Keratinocyte (primary cell): ENCODE measurements around the gene CAMSAP1. TPM values are rescaled to one million over a fixed set of nuclear protein-coding genes. Genes with fewer than 3 reads are reported as not detected.

ENCODE experiments used
- DNase-seq: peaks from one replicate; pipeline ENCODE4 v3.0.0-alpha.2; 2011; ENCODE audit warnings: low read depth, missing footprints, low spot score
- FAIRE-seq: peaks from 2 replicates; lab custom pipeline; 2011; peaks lifted over from hg19 to GRCh38; lab: Jason Lieb, UNC
- H2AFZ ChIP-seq: 2 replicates; pipeline ENCODE4 v1.6.0; 2012; ENCODE audit warnings: low read length, control low read depth, inconsistent platforms; ENCODE audit not compliant: control insufficient read depth
- H3K27ac ChIP-seq: 2 replicates; pipeline ENCODE4 v1.5.1; 2011; ENCODE audit warnings: low read length; ENCODE audit not compliant: control insufficient read depth, insufficient read depth
- H3K27me3 ChIP-seq: 3 replicates; pipeline ENCODE4 v1.6.0; 2011; ENCODE audit warnings: low read length; ENCODE audit not compliant: control insufficient read depth, insufficient read depth; ENCODE audit errors: extremely low read depth
- H3K36me3 ChIP-seq, 2 experiments: 2 replicates in 1 of 2; 3 replicates in 1 of 2; pipeline ENCODE4 v1.5.1; 2011; ENCODE audit warnings: low read length in 2 of 2, mild to moderate bottlenecking in 1 of 2; ENCODE audit not compliant: control insufficient read depth in 2 of 2, insufficient read depth in 2 of 2; ENCODE audit errors: extremely low read depth in 1 of 2
- H3K4me1 ChIP-seq: 3 replicates; pipeline ENCODE4 v1.5.1; 2011; ENCODE audit warnings: low read length; ENCODE audit not compliant: control insufficient read depth, insufficient read depth; ENCODE audit errors: extremely low read depth
- H3K4me2 ChIP-seq: 3 replicates; pipeline ENCODE4 v1.6.0; 2011; ENCODE audit warnings: low read depth, low read length; ENCODE audit not compliant: control insufficient read depth, insufficient read depth; ENCODE audit errors: extremely low read depth
- H3K4me3 ChIP-seq, 3 experiments: fragments of 200-600 bp in 1 of 3; sonication (generic) in 1 of 3; 2 replicates in 2 of 3; 3 replicates in 1 of 3; pipeline ENCODE4 v1.5.1; 2011 to 2016; ENCODE audit warnings: low read length in 3 of 3, mild to moderate bottlenecking in 3 of 3, control low read depth in 2 of 3, inconsistent platforms in 1 of 3, low read depth in 1 of 3, mixed read lengths in 1 of 3, mixed run types in 1 of 3, moderate library complexity in 1 of 3; ENCODE audit not compliant: control insufficient read depth in 2 of 3, insufficient read depth in 2 of 3; ENCODE audit errors: extremely low read depth in 1 of 3
- H3K79me2 ChIP-seq: 2 replicates; pipeline ENCODE4 v1.6.0; 2012; ENCODE audit warnings: low read length; ENCODE audit not compliant: control insufficient read depth, insufficient read depth
- H3K9ac ChIP-seq: 3 replicates; pipeline ENCODE4 v1.6.0; 2011; ENCODE audit warnings: low read length; ENCODE audit not compliant: control insufficient read depth, insufficient read depth; ENCODE audit errors: extremely low read depth
- H3K9me1 ChIP-seq: 3 replicates; pipeline ENCODE4 v1.6.0; 2011; ENCODE audit warnings: low read length; ENCODE audit not compliant: control insufficient read depth, insufficient read depth; ENCODE audit errors: extremely low read depth
- H3K9me3 ChIP-seq: 2 replicates; pipeline ENCODE4 v1.5.1; 2012; ENCODE audit warnings: low read depth, low read length; ENCODE audit not compliant: control insufficient read depth
- H4K20me1 ChIP-seq: 3 replicates; pipeline ENCODE4 v1.6.0; 2011; ENCODE audit warnings: low read length; ENCODE audit not compliant: control insufficient read depth, insufficient read depth; ENCODE audit errors: extremely low read depth
- EZH2 ChIP-seq: IDR thresholded peaks from one replicate; pipeline ENCODE4 v1.6.1; 2012; ENCODE audit warnings: inconsistent platforms, mild to moderate bottlenecking, low read length, moderate library complexity
- dilution Hi-C: fragments of 300-500 bp; cut with MboI; formaldehyde crosslinking; loops from one replicate; pipeline ENCODE4 v1.7.0; 2020; ENCODE audit warnings: low sequenced_read_pairs; ENCODE audit not compliant: extremely low pct_ligation_motif_present
- polyA plus RNA-seq, 5 experiments: library from polyadenylated mRNA; depleted of rRNA in 3 of 5; stranded (reverse) in 3 of 5; stranded (forward) in 1 of 5; unstranded in 1 of 5; fragments of >200 nt; gene quantifications; 1 replicate in 1 of 5; 2 replicates in 3 of 5; 3 replicates in 1 of 5; pipeline versions ENCODE4 v1.2.1 to v1.2.3, GENCODE V29; 2011 to 2012; ENCODE audit warnings: missing spikeins in 2 of 5, low read depth in 1 of 5, low replicate concordance in 1 of 5
- TF ChIP-seq, protein P1 (sequence below), 3 experiments: IDR thresholded peaks in 1 of 3; conservative IDR thresholded peaks in 1 of 3; optimal IDR thresholded peaks in 1 of 3; 2 replicates in 2 of 3; 3 replicates in 1 of 3; pipeline versions ENCODE3 to v1.5.1; 2011; ENCODE audit warnings: low read length in 3 of 3, mild to moderate bottlenecking in 3 of 3, moderate library complexity in 2 of 3, control low read depth in 1 of 3, inconsistent platforms in 1 of 3; ENCODE audit not compliant: insufficient read depth in 2 of 3; ENCODE audit errors: extremely low read depth in 1 of 3

Gene CAMSAP1
- polyA plus RNA-seq, 1 donor (not counting 4 experiments of a cell fraction or from before 2014, with no cell fraction given), result 8.3 TPM

DNA sequence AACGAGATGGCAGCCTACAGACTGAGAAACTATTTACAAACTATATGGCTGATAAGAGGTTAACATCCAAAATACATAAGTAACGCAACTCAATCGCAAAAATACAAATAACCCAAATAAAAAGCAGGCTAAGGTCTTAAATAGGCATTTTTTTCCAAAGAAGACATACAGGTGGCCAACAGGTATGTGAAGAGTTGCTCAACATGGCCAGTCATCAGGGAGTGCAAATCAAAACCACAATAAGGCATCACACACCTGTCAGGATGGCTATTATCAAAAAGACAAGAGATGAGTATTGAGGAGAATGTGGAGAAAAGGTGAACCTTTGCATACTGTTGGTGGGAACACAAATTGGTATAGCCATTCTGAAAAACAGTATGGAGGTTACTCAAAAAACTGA is 73.5 kb downstream of the CAMSAP1 start:
- H3K9me3 ChIP-seq, result no peaks in the 10 kb centered on the region
- no peak for FAIRE-seq
- TF ChIP-seq, protein P1, sequence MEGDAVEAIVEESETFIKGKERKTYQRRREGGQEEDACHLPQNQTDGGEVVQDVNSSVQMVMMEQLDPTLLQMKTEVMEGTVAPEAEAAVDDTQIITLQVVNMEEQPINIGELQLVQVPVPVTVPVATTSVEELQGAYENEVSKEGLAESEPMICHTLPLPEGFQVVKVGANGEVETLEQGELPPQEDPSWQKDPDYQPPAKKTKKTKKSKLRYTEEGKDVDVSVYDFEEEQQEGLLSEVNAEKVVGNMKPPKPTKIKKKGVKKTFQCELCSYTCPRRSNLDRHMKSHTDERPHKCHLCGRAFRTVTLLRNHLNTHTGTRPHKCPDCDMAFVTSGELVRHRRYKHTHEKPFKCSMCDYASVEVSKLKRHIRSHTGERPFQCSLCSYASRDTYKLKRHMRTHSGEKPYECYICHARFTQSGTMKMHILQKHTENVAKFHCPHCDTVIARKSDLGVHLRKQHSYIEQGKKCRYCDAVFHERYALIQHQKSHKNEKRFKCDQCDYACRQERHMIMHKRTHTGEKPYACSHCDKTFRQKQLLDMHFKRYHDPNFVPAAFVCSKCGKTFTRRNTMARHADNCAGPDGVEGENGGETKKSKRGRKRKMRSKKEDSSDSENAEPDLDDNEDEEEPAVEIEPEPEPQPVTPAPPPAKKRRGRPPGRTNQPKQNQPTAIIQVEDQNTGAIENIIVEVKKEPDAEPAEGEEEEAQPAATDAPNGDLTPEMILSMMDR (optimal IDR thresholded peaks at IDR 0.05 in 1 of 3, IDR thresholded peaks at IDR 0.05 in 1 of 3, conservative IDR thresholded peaks at IDR 0.05 in 1 of 3; ENCODE audit: extremely low read depth in 1 of 3, insufficient read depth in 2 of 3, low read length in 3 of 3), result no peak
- no peak for TF ChIP-seq EZH2
- peaks cover 21% of the 10 kb centered on the region for H3K79me2 ChIP-seq
- no peaks in the 10 kb centered on the region for H4K20me1 ChIP-seq
- no peaks in the 10 kb centered on the region for H3K9me1 ChIP-seq
- no peak overlapping the region for H3K4me2 ChIP-seq
- H3K27me3 ChIP-seq, result no peaks in the 10 kb centered on the region
- H3K27ac ChIP-seq, result no peak overlapping the region
- H3K36me3 ChIP-seq, result no peaks in the 10 kb centered on the region
- DNase-seq, result no peak
- H2AFZ ChIP-seq, result no peak overlapping the region
- H3K4me1 ChIP-seq, result no peaks in the 10 kb centered on the region
- no peak overlapping the region for H3K9ac ChIP-seq
- no peak overlapping the region for H3K4me3 ChIP-seq
- dilution Hi-C loops, result no loop called here

DNA sequence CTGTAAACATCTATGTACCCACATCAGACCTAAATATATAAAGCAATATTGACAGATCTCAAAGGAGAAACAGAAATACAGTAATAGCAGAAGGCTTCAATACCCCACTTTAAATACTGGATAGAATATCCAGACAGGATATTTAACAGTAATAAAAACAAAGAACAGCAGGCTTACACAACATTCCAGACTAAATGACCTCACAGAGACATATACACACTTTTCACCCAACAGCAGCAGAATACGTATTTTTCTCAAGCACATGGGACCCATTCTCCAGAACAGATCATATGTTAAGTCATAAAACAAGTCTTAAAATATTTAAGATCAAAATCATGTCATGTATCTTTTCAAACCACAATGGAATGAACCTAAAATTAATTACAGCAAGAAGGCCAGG is 76.8 kb downstream of the CAMSAP1 start:
- FAIRE-seq (no peak), DNase-seq (no peak)
- Histone ChIP-seq H3K4me1 (no peaks in the 10 kb centered on the region), H3K27me3 (no peaks in the 10 kb centered on the region), H3K4me3 (no peak overlapping the region), H3K36me3 (peaks cover 0 to 5% of the 10 kb centered on the region in 2 experiments), H3K4me2 (no peak overlapping the region), H3K79me2 (peaks cover 10% of the 10 kb centered on the region), H4K20me1 (no peaks in the 10 kb centered on the region), H3K9me3 (no peaks in the 10 kb centered on the region), H2AFZ (no peak overlapping the region), H3K27ac (no peak overlapping the region), H3K9me1 (no peaks in the 10 kb centered on the region), H3K9ac (no peak overlapping the region)
- TF ChIP-seq EZH2, result no peak
- TF ChIP-seq, protein P1 (optimal IDR thresholded peaks at IDR 0.05 in 1 of 3, IDR thresholded peaks at IDR 0.05 in 1 of 3, conservative IDR thresholded peaks at IDR 0.05 in 1 of 3; ENCODE audit: extremely low read depth in 1 of 3, insufficient read depth in 2 of 3, low read length in 3 of 3), result no peak
- dilution Hi-C loops, result no loop called here
